ENCODE data around the gene PIBF1.

GRCh38 chr13:73001971-73002370, 220.0 kb downstream of the PIBF1 start:
- TF ChIP-seq, protein P1, sequence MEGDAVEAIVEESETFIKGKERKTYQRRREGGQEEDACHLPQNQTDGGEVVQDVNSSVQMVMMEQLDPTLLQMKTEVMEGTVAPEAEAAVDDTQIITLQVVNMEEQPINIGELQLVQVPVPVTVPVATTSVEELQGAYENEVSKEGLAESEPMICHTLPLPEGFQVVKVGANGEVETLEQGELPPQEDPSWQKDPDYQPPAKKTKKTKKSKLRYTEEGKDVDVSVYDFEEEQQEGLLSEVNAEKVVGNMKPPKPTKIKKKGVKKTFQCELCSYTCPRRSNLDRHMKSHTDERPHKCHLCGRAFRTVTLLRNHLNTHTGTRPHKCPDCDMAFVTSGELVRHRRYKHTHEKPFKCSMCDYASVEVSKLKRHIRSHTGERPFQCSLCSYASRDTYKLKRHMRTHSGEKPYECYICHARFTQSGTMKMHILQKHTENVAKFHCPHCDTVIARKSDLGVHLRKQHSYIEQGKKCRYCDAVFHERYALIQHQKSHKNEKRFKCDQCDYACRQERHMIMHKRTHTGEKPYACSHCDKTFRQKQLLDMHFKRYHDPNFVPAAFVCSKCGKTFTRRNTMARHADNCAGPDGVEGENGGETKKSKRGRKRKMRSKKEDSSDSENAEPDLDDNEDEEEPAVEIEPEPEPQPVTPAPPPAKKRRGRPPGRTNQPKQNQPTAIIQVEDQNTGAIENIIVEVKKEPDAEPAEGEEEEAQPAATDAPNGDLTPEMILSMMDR (IDR thresholded peaks at IDR 0.05) = no peak
- TF ChIP-seq POLR2A (IDR thresholded peaks at IDR 0.05) = no peak
- TF ChIP-seq POLR2AphosphoS5 (IDR thresholded peaks at IDR 0.05; ENCODE audit: insufficient read depth in 1 of 2, low read depth in 1 of 2) = no peak

Measured in vagina (tissue), 2 donors.